Loucy (cell line): ENCODE data around the gene IARS2.

Experiments
- EZH2phosphoT487 ChIP-seq: fragments of 200-600 bp; IDR thresholded peaks from 2 replicates; pipeline ENCODE4 v1.6.1; 2018; ENCODE audit warnings: antibody characterized with exemption, mild to moderate bottlenecking, moderate library complexity, borderline replicate concordance
- TF ChIP-seq, protein P1 (sequence below): fragments of 200-600 bp; sonication (generic); conservative IDR thresholded peaks from 2 replicates; pipeline ENCODE4 v1.5.1; 2014; ENCODE audit warnings: mild to moderate bottlenecking, antibody characterized with exemption, low read length

DNA sequence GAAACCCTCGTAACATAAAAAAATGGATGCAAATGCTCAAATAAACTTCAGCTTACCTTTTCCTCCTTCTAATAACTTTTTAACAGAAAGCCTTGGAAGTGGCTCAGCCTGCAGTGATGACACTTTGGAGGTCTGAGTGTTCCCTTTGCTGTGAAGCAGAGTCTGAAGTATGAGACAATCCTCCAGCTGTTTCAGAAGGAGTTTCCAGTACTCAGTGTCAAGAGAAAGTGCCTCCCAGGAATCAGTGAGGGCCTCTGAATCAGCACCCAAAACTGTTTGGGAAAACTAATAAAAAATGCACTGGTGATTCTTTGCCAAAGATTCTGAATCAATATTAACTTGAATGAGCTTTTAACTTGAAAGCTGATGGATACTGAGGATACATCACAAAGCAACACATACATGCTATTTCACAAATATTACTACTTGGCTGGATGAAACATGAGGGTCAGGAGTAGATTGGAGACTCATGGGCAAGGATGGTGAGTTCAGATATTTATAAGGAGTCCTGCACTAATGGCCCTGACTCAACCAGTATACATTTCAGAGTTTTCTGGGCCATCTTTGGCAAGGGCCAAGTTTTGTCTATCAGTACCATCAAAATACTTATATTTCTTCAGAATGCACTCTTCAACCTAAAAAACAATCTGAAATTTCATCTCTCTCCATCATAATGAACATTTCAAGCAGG is 77.0 kb downstream of the IARS2 start:
- TF ChIP-seq, protein P1, sequence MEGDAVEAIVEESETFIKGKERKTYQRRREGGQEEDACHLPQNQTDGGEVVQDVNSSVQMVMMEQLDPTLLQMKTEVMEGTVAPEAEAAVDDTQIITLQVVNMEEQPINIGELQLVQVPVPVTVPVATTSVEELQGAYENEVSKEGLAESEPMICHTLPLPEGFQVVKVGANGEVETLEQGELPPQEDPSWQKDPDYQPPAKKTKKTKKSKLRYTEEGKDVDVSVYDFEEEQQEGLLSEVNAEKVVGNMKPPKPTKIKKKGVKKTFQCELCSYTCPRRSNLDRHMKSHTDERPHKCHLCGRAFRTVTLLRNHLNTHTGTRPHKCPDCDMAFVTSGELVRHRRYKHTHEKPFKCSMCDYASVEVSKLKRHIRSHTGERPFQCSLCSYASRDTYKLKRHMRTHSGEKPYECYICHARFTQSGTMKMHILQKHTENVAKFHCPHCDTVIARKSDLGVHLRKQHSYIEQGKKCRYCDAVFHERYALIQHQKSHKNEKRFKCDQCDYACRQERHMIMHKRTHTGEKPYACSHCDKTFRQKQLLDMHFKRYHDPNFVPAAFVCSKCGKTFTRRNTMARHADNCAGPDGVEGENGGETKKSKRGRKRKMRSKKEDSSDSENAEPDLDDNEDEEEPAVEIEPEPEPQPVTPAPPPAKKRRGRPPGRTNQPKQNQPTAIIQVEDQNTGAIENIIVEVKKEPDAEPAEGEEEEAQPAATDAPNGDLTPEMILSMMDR: no peak
- no peak for TF ChIP-seq EZH2phosphoT487
